PC-9 (cell line): ENCODE data around the gene DMXL1. TPM values are rescaled to one million over a fixed set of nuclear protein-coding genes. Genes with fewer than 3 reads are reported as not detected.

Experiments
- BruUV-seq: library from RNA; stranded (reverse); fragments of 400-500 nt; replicated peaks from 2 replicates; lab custom pipeline; 2021; lab: Mats Ljungman, UMichigan
- CTCF ChIA-PET: fragments of 300-600 bp; sonication (Branson Sonifier 250); formaldehyde crosslinking; loops from one replicate; lab custom pipeline; 2022; ENCODE audit warnings: antibody characterized with exemption; lab: Charles Lee
- POLR2A ChIA-PET: fragments of 300-600 bp; sonication (Branson Sonifier 250); formaldehyde crosslinking; loops from one replicate; lab custom pipeline; 2022; ENCODE audit warnings: antibody characterized with exemption; ENCODE audit not compliant: unreplicated experiment; lab: Charles Lee
- DNase-seq, 2 experiments: peaks; one replicate each; pipeline versions ENCODE4 v3.0.0 to v3.0.0-alpha.2; 2015 to 2022; ENCODE audit warnings: mixed read lengths in 1 of 2
- H2AFZ ChIP-seq: fragments of 200-600 bp; sonication (generic); 2 replicates; pipeline ENCODE4 v1.8.1; 2017; ENCODE audit warnings: antibody characterized with exemption
- H3F3A ChIP-seq: fragments of 200-600 bp; sonication (generic); 2 replicates; pipeline ENCODE4 v1.8.1; 2017; ENCODE audit warnings: antibody characterized with exemption, mild to moderate bottlenecking, low read depth; ENCODE audit not compliant: insufficient read depth
- H3K27ac ChIP-seq: fragments of 200-600 bp; sonication (generic); 2 replicates; pipeline ENCODE4 v1.6.1; 2016; ENCODE audit warnings: mixed run types
- H3K27me3 ChIP-seq: fragments of 200-600 bp; sonication (generic); 2 replicates; pipeline ENCODE4 v1.6.1; 2016; ENCODE audit warnings: low read depth, mixed run types; ENCODE audit not compliant: insufficient read depth
- H3K36me3 ChIP-seq: fragments of 200-600 bp; sonication (generic); 2 replicates; pipeline ENCODE4 v1.6.1; 2016; ENCODE audit warnings: low read depth, mixed run types
- H3K4me1 ChIP-seq: fragments of 200-600 bp; sonication (generic); replicated peaks from 2 replicates; pipeline ENCODE4 v1.6.1; 2016; ENCODE audit warnings: mixed run types; ENCODE audit not compliant: insufficient read depth
- H3K4me2 ChIP-seq: fragments of 200-600 bp; sonication (generic); 2 replicates; pipeline ENCODE4 v1.6.1; 2017; ENCODE audit warnings: mixed run types
- H3K4me3 ChIP-seq: fragments of 200-600 bp; sonication (generic); 2 replicates; pipeline ENCODE4 v1.6.1; 2016; ENCODE audit warnings: mixed run types
- H3K79me2 ChIP-seq: fragments of 200-600 bp; sonication (generic); 2 replicates; pipeline ENCODE4 v1.6.1; 2017; ENCODE audit warnings: low read depth, mixed run types
- H3K9me2 ChIP-seq: fragments of 200-600 bp; sonication (generic); 2 replicates; pipeline ENCODE4 v1.8.1; 2017; ENCODE audit warnings: mild to moderate bottlenecking; ENCODE audit not compliant: insufficient read depth
- H3K9me3 ChIP-seq: fragments of 200-600 bp; sonication (generic); 2 replicates; pipeline ENCODE4 v1.8.1; 2016; ENCODE audit warnings: low read depth; ENCODE audit not compliant: insufficient read depth
- H4K20me1 ChIP-seq: fragments of 200-600 bp; sonication (generic); 2 replicates; pipeline ENCODE4 v1.8.1; 2017; ENCODE audit not compliant: insufficient read depth
- EZH2 ChIP-seq: fragments of 200-600 bp; sonication (generic); IDR thresholded peaks from 2 replicates; pipeline ENCODE4 v1.8.0; 2017; ENCODE audit warnings: antibody characterized with exemption, low read depth
- intact Hi-C: fragments of 100-400 bp; cut with micrococcal nuclease; formaldehyde crosslinking; loops from one replicate; pipeline ENCODE4 v1.10.0; 2022; ENCODE audit not compliant: unreplicated experiment
- total RNA-seq: library from RNA; stranded (reverse); gene quantifications from 2 replicates; pipeline ENCODE4 v1.2.3, GENCODE V29; 2021
- TF ChIP-seq, protein P1 (sequence below): fragments of 200-600 bp; sonication (generic); conservative IDR thresholded peaks from 2 replicates; pipeline ENCODE4 v1.6.1; 2017; ENCODE audit warnings: mixed run types, antibody characterized with exemption, mild to moderate bottlenecking, moderate library complexity

The DMXL1 gene
- total RNA-seq, 1 experiment from 2014 or later: 27.3 TPM

DNA sequence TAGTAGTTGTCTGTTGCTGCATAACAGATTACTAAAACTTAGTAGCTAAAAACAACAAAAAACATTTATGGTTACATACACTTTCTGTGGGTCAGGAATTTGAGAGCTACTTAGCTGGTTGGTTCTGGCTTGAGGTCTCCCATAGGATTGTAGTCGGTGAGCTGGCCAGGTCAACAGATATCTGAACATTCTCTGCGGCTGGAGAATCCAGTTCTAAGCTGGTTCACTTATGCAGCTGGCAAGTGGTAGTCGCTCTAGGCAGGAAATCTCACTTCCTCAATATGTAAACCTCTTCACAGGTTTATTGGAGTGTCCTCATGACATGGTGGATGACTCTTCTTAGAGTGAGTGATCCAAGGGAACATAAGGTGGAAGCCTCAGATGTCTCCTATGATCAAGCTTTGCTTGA lies 219.3 kb downstream of the DMXL1 start:
- Histone ChIP-seq H3K9me3 (0 out of 2 replicates have a peak, but pooled peaks cover 3% of the 10 kb centered on the region), H4K20me1 (no peaks in the 10 kb centered on the region), H3K4me3 (no peak overlapping the region), H3F3A (peaks cover 26% of the 10 kb centered on the region), H2AFZ (no peak overlapping the region), H3K79me2 (peaks cover 20% of the 10 kb centered on the region; the same call in 1 of the 2 replicates), H3K27me3 (no peaks in the 10 kb centered on the region), H3K4me1 (peaks cover 48% of the 10 kb centered on the region), H3K9me2 (no peaks in the 10 kb centered on the region), H3K36me3 (no peaks in the 10 kb centered on the region), H3K4me2 (no peak overlapping the region), H3K27ac (no peak overlapping the region)
- CTCF ChIA-PET: no interaction called here
- POLR2A ChIA-PET: interaction anchor here (0.7 kb wide), 1 partner anchor 68 kb away, joined by 4 read pairs; no protein-coding TSS in a partner anchor
- no peak for DNase-seq
- no peak for TF ChIP-seq EZH2
- TF ChIP-seq, protein P1, sequence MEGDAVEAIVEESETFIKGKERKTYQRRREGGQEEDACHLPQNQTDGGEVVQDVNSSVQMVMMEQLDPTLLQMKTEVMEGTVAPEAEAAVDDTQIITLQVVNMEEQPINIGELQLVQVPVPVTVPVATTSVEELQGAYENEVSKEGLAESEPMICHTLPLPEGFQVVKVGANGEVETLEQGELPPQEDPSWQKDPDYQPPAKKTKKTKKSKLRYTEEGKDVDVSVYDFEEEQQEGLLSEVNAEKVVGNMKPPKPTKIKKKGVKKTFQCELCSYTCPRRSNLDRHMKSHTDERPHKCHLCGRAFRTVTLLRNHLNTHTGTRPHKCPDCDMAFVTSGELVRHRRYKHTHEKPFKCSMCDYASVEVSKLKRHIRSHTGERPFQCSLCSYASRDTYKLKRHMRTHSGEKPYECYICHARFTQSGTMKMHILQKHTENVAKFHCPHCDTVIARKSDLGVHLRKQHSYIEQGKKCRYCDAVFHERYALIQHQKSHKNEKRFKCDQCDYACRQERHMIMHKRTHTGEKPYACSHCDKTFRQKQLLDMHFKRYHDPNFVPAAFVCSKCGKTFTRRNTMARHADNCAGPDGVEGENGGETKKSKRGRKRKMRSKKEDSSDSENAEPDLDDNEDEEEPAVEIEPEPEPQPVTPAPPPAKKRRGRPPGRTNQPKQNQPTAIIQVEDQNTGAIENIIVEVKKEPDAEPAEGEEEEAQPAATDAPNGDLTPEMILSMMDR: no peak
- intact Hi-C loops: no loop called here
- BruUV-seq: no TSS peak

GRCh38 chr5:119290607-119291006 lies 219.7 kb downstream of the DMXL1 start:
- no peak for DNase-seq
- ChIA-PET CTCF (no interaction called here), POLR2A (no interaction called here)
- peaks cover 44% of the 10 kb centered on the region for H3K4me1 ChIP-seq
- no peaks in the 10 kb centered on the region for H3K36me3 ChIP-seq
- H4K20me1 ChIP-seq: no peaks in the 10 kb centered on the region
- no peak overlapping the region for H3K4me2 ChIP-seq
- no peaks in the 10 kb centered on the region for H3K9me2 ChIP-seq
- TF ChIP-seq, protein P1: no peak
- no peak for TF ChIP-seq EZH2
- H3K9me3 ChIP-seq: 0 out of 2 replicates have a peak, but pooled peaks cover 3% of the 10 kb centered on the region
- peaks cover 20% of the 10 kb centered on the region; the same call in 1 of the 2 replicates for H3K79me2 ChIP-seq
- peaks cover 26% of the 10 kb centered on the region for H3F3A ChIP-seq
- H3K4me3 ChIP-seq: no peak overlapping the region
- no peak overlapping the region for H2AFZ ChIP-seq
- intact Hi-C loops: no loop called here
- H3K27ac ChIP-seq: no peak overlapping the region
- no TSS peak for BruUV-seq
- H3K27me3 ChIP-seq: no peaks in the 10 kb centered on the region

GRCh38 chr5:119291056-119291455 lies 220.2 kb downstream of the DMXL1 start:
- no peaks in the 10 kb centered on the region for H3K27me3 ChIP-seq
- ChIA-PET CTCF (no interaction called here), POLR2A (no interaction called here)
- no peak overlapping the region for H3K4me2 ChIP-seq
- H3K4me1 ChIP-seq: peaks cover 40% of the 10 kb centered on the region
- intact Hi-C loops: no loop called here
- no peak for DNase-seq
- H3K27ac ChIP-seq: no peak overlapping the region
- no peak overlapping the region for H2AFZ ChIP-seq
- no TSS peak for BruUV-seq
- H3K9me2 ChIP-seq: no peaks in the 10 kb centered on the region
- H3F3A ChIP-seq: peaks cover 26% of the 10 kb centered on the region
- H3K36me3 ChIP-seq: no peaks in the 10 kb centered on the region
- no peak for TF ChIP-seq EZH2
- TF ChIP-seq, protein P1: no peak
- peaks cover 20% of the 10 kb centered on the region; the same call in 1 of the 2 replicates for H3K79me2 ChIP-seq
- H4K20me1 ChIP-seq: no peaks in the 10 kb centered on the region
- H3K9me3 ChIP-seq: 0 out of 2 replicates have a peak, but pooled peaks cover 3% of the 10 kb centered on the region
- H3K4me3 ChIP-seq: no peak overlapping the region
